Nephron (organoid): Measurements from ENCODE around the gene PRRC2B.

Experiments
- H3K27ac Mint-ChIP-seq, 3 experiments: 2 replicates each; pipeline ENCODE4 v1.8.0; 2020; ENCODE audit warnings: mixed read lengths in 3 of 3, mild to moderate bottlenecking in 2 of 3, moderate library complexity in 1 of 3
- H3K27me3 Mint-ChIP-seq: 2 replicates; pipeline ENCODE4 v1.8.0; 2021; ENCODE audit warnings: low read depth, mild to moderate bottlenecking, moderate library complexity, mixed read lengths
- H3K36me3 Mint-ChIP-seq: 2 replicates; pipeline ENCODE4 v1.8.0; 2020; ENCODE audit warnings: low read depth, mixed read lengths
- H3K4me1 Mint-ChIP-seq: 2 replicates; pipeline ENCODE4 v1.8.0; 2020; ENCODE audit warnings: mixed read lengths
- H3K4me3 Mint-ChIP-seq, 3 experiments: 2 replicates each; pipeline ENCODE4 v1.8.0; 2020; ENCODE audit warnings: mild to moderate bottlenecking in 3 of 3, mixed read lengths in 3 of 3, moderate library complexity in 2 of 3
- H3K9me3 Mint-ChIP-seq: 2 replicates; pipeline ENCODE4 v1.8.0; 2020; ENCODE audit warnings: mixed read lengths
- TF ChIP-seq, protein P1 (sequence below), 3 experiments: fragments of 200-600 bp; sonication (generic); IDR thresholded peaks; one replicate each; pipeline ENCODE4 v1.5.0; 2021; ENCODE audit warnings: antibody characterized with exemption in 3 of 3; ENCODE audit not compliant: unreplicated experiment in 3 of 3

PRRC2B gene

DNA sequence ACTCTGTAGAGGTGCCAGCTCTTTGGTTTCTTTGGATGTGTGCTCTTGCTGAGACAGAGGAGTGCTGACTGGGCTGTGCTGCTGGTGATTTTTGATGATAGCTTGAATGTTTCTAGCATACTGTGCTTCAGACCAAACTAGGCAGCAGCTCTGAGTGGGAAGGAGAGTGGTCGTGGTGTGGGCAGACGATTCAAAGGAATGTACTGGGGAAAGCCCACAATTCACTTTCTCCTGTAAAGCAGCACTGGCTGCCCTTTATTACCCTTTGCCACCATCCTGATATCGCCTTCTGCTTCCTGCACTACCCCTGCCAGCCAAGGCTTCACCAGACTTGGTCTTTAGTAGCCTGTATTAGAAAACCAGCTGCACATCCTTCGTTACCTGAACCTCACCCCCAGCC, 45.3 kb downstream of the PRRC2B start:
- H3K27me3 Mint-ChIP-seq: no peaks in the 10 kb centered on the region
- H3K4me1 Mint-ChIP-seq: peaks cover 17% of the 10 kb centered on the region
- H3K36me3 Mint-ChIP-seq: peaks cover 90% of the 10 kb centered on the region
- peak overlapping the region in 1 of 3 experiments; percentile 67 for H3K27ac Mint-ChIP-seq
- no peak overlapping the region for H3K4me3 Mint-ChIP-seq
- TF ChIP-seq, protein P1, sequence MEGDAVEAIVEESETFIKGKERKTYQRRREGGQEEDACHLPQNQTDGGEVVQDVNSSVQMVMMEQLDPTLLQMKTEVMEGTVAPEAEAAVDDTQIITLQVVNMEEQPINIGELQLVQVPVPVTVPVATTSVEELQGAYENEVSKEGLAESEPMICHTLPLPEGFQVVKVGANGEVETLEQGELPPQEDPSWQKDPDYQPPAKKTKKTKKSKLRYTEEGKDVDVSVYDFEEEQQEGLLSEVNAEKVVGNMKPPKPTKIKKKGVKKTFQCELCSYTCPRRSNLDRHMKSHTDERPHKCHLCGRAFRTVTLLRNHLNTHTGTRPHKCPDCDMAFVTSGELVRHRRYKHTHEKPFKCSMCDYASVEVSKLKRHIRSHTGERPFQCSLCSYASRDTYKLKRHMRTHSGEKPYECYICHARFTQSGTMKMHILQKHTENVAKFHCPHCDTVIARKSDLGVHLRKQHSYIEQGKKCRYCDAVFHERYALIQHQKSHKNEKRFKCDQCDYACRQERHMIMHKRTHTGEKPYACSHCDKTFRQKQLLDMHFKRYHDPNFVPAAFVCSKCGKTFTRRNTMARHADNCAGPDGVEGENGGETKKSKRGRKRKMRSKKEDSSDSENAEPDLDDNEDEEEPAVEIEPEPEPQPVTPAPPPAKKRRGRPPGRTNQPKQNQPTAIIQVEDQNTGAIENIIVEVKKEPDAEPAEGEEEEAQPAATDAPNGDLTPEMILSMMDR (IDR thresholded peaks at IDR 0.05; ENCODE audit: unreplicated experiment in 3 of 3): no peak
- H3K9me3 Mint-ChIP-seq: no peaks in the 10 kb centered on the region

DNA sequence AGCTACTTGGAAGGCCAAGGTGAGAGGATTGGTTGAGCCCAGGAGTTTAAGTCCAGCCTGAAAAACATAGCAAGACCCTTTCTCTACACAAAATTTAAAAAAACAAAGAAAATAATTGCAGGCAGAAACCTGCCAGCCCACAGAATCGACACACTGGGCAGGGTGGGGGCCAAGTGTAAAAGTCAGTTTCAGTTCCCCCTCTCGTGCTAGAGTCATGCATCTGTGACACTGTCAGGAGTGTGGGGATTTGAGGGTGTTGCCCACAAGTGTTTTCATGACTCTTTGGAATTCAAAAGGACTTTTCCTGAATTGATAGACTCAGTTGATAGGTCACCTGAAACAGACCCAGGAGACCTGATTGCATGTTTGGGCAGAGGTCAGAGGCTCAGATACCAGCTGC, 47.6 kb downstream of the PRRC2B start:
- H3K36me3 Mint-ChIP-seq: peaks cover 92% of the 10 kb centered on the region
- H3K4me3 Mint-ChIP-seq: no peak overlapping the region
- peaks cover 14% of the 10 kb centered on the region for H3K4me1 Mint-ChIP-seq
- H3K9me3 Mint-ChIP-seq: no peaks in the 10 kb centered on the region
- no peak overlapping the region for H3K27ac Mint-ChIP-seq
- TF ChIP-seq, protein P1 (IDR thresholded peaks at IDR 0.05; ENCODE audit: unreplicated experiment in 3 of 3): no peak
- H3K27me3 Mint-ChIP-seq: no peaks in the 10 kb centered on the region

DNA sequence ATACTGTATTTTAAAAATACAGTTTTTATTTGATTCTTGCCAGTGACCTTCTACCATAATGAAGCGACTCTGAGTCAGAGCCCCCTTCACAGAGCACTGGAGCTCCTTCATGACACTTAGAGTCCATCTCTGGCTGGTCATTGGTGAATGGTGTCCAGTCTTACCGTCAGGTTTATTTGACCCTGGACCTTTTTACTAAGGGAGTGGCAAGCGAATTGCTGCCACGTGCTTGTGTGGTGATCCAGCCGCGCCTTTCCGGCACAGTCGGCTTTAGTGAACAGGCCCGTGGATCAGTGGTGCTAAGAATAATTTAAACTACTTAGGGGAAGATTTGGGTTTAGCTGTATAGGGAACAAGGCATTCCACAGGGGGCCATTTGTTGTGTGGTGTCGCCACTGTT, 48.5 kb downstream of the PRRC2B start:
- Mint-ChIP-seq H3K36me3 (peaks cover 92% of the 10 kb centered on the region), H3K27ac (no peak overlapping the region), H3K27me3 (no peaks in the 10 kb centered on the region), H3K9me3 (no peaks in the 10 kb centered on the region), H3K4me1 (peaks cover 17% of the 10 kb centered on the region), H3K4me3 (no peak overlapping the region)
- TF ChIP-seq, protein P1 (IDR thresholded peaks at IDR 0.05; ENCODE audit: unreplicated experiment in 3 of 3): no peak

DNA sequence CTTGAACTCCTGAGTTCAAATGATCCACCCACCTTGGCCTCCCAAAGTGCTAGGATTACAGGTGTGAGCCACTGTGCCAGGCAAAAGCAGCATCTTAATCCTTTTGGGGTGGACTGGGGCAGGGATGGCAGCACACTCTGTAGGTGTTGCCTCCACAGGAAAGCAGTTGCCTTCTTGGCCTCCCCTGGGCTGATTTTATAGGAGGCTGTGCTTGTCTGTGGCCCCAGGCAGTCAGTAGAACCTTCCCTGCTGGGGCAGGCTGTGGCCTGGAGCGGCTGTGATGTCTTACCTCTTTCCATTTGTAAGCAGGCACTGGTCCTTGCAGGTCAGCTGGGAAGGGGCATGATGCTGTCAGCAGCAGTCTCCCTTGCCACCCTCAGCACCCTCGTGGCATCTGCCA, 49.8 kb downstream of the PRRC2B start:
- peaks cover 17% of the 10 kb centered on the region for H3K4me1 Mint-ChIP-seq
- H3K36me3 Mint-ChIP-seq: peaks cover 89% of the 10 kb centered on the region
- H3K4me3 Mint-ChIP-seq: no peak overlapping the region
- no peak overlapping the region for H3K27ac Mint-ChIP-seq
- TF ChIP-seq, protein P1 (IDR thresholded peaks at IDR 0.05; ENCODE audit: unreplicated experiment in 3 of 3): no peak
- H3K27me3 Mint-ChIP-seq: no peaks in the 10 kb centered on the region
- no peaks in the 10 kb centered on the region for H3K9me3 Mint-ChIP-seq

DNA sequence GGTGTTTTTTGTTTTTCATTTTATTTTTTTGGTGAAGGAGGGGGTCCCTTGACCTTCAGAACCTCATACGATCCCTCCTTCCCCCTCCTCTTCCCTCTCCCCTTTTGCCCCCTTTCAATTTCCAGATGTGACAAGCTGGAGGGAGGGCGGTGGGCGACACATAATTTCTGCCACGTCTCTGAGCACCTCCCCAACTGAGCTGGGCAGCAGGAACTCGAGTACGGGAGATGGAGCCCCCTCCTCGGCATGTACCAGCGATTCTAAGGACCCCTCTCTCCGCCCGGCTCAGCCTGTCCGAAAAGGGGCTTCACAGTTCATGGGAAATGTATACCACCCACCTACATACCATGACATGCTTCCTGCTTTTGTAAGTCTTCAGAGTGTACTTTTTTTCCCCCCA, 52.4 kb downstream of the PRRC2B start:
- H3K4me1 Mint-ChIP-seq: peaks cover 17% of the 10 kb centered on the region
- H3K9me3 Mint-ChIP-seq: no peaks in the 10 kb centered on the region
- no peak overlapping the region for H3K4me3 Mint-ChIP-seq
- TF ChIP-seq, protein P1 (IDR thresholded peaks at IDR 0.05; ENCODE audit: unreplicated experiment in 3 of 3): no peak
- peaks cover 89% of the 10 kb centered on the region for H3K36me3 Mint-ChIP-seq
- peak overlapping the region; percentile 32 to 48 (median 38) for H3K27ac Mint-ChIP-seq
- no peaks in the 10 kb centered on the region for H3K27me3 Mint-ChIP-seq

DNA sequence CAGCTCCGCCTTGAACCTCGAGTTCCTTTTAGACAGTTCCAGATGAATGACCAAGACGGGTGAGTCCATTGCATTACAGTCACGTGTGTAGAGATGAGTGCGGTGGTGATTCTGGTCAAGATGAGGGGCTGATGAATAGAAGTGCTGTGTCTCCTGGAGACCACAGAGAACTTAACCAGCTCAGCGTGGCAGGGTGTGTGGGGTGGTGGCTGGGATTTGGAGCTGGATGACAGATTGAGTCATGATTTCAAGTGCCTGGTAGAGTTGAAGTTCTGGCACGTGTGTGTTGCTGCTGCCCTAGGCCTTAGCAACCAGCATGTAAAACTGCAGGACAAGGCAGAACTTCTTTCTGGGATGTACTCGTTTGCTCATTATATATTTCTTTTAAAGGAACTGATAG, 53.3 kb downstream of the PRRC2B start:
- TF ChIP-seq, protein P1 (IDR thresholded peaks at IDR 0.05; ENCODE audit: unreplicated experiment in 3 of 3): no peak
- Mint-ChIP-seq H3K27me3 (no peaks in the 10 kb centered on the region), H3K27ac (peak overlapping the region; percentile 32 to 48 (median 38)), H3K4me1 (peaks cover 17% of the 10 kb centered on the region), H3K4me3 (no peak overlapping the region), H3K36me3 (peaks cover 89% of the 10 kb centered on the region), H3K9me3 (no peaks in the 10 kb centered on the region)
